ENCODE measurements around the gene FKBP5. TPM values are rescaled to one million over a fixed set of nuclear protein-coding genes. Genes with fewer than 3 reads are reported as not detected.
A peak's percentile ranks its signal among the peaks of the same experiment; 100 is the strongest.

FKBP5 gene
- total RNA-seq, 1 donor from 2014 or later, result 108 TPM

DNA sequence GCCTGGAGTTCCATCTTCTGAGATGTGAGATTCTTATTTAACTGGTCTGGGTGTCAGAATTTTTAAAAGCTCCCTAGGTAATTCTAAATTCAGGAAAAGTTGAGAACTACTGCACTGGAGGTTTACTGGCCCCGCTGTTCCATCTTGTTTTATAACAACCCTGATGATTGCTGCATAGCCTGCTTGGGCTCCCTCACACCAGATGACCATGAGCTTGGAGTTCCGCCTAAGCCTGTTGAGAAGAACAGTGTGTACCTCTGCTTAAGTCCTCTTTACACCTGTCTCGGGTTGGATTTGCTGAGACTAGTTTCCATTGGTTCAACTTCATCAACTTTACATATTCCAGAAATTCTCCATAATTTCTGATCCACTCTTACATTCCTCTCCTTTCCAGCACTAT is 77.9 kb downstream of the FKBP5 start:
- Mint-ChIP-seq H3K27me3 (ENCODE audit: unreplicated experiment) (no peaks in the 10 kb centered on the region), H3K4me3 (ENCODE audit: unreplicated experiment) (no peak overlapping the region), H3K4me1 (ENCODE audit: unreplicated experiment) (peaks cover 23% of the 10 kb centered on the region), H3K9me3 (ENCODE audit: unreplicated experiment) (no peaks in the 10 kb centered on the region), H3K27ac (ENCODE audit: unreplicated experiment) (peak overlapping the region; percentile 56), H3K36me3 (ENCODE audit: unreplicated experiment) (peaks cover 53% of the 10 kb centered on the region)
- TF ChIP-seq, protein P1, sequence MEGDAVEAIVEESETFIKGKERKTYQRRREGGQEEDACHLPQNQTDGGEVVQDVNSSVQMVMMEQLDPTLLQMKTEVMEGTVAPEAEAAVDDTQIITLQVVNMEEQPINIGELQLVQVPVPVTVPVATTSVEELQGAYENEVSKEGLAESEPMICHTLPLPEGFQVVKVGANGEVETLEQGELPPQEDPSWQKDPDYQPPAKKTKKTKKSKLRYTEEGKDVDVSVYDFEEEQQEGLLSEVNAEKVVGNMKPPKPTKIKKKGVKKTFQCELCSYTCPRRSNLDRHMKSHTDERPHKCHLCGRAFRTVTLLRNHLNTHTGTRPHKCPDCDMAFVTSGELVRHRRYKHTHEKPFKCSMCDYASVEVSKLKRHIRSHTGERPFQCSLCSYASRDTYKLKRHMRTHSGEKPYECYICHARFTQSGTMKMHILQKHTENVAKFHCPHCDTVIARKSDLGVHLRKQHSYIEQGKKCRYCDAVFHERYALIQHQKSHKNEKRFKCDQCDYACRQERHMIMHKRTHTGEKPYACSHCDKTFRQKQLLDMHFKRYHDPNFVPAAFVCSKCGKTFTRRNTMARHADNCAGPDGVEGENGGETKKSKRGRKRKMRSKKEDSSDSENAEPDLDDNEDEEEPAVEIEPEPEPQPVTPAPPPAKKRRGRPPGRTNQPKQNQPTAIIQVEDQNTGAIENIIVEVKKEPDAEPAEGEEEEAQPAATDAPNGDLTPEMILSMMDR (IDR thresholded peaks at IDR 0.05), result no peak
- DNase-seq (ENCODE audit: extremely low spot score, unreplicated experiment), result no peak

DNA sequence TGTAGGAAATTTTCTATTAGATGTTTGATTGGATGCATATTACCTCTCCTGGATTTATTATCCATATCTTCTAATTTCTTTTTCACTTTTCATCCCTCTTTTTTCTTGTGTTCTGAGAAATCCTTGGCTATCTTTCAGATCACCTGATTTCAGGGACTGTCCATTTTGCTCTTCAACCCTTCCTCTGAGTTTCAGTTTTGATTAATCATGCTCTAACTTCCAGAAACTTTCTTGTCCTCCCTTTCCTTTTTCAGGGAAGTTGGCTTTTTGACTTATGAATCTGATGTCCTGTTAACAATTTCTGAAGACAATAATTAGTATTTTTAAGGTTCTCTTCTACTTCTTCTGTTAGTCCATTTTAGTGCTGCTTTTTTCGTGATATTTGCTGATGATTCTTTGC is 79.1 kb downstream of the FKBP5 start:
- no peaks in the 10 kb centered on the region for H3K9me3 Mint-ChIP-seq (ENCODE audit: unreplicated experiment)
- H3K4me3 Mint-ChIP-seq (ENCODE audit: unreplicated experiment), result no peak overlapping the region
- H3K27me3 Mint-ChIP-seq (ENCODE audit: unreplicated experiment), result no peaks in the 10 kb centered on the region
- DNase-seq (ENCODE audit: extremely low spot score, unreplicated experiment), result no peak
- TF ChIP-seq, protein P1 (IDR thresholded peaks at IDR 0.05), result no peak
- H3K36me3 Mint-ChIP-seq (ENCODE audit: unreplicated experiment), result peaks cover 50% of the 10 kb centered on the region
- peaks cover 25% of the 10 kb centered on the region for H3K4me1 Mint-ChIP-seq (ENCODE audit: unreplicated experiment)
- peak overlapping the region; percentile 12 for H3K27ac Mint-ChIP-seq (ENCODE audit: unreplicated experiment)

DNA sequence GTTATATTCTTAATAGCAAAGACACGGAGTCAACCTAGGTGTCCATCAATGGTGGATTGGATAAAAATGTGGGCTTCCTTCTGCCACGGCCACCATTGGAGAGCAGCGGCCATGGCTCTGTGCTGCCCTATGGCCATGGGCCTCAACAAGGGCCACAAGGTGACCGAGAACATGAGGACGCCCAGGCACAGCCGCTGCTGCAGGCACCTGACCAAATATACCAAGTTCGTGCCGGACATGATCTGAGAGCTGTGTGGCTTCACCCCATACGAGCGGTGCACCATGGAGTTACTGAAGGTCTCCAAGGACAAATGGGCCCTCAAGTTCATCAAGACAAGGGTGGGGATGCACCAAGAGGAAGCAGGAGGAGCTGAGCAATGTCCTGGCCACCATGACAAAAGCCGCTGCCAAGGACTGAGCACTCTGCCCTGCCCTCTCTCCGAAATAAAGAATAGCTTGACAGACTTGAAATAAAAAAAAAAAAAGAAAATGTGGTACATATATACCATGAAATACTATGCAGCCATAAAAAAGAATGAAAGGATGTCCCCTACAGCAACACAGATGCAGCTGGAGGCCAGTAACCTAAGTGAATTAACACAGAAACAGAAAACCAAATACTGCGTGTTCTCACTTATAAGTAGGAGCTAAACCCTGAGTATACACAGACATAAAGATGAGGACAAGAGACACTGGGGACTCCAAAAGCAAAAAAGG is 81.0 kb downstream of the FKBP5 start:
- Mint-ChIP-seq H3K27me3 (ENCODE audit: unreplicated experiment) (no peaks in the 10 kb centered on the region), H3K4me1 (ENCODE audit: unreplicated experiment) (peaks cover 42% of the 10 kb centered on the region), H3K4me3 (ENCODE audit: unreplicated experiment) (no peak overlapping the region)

DNA sequence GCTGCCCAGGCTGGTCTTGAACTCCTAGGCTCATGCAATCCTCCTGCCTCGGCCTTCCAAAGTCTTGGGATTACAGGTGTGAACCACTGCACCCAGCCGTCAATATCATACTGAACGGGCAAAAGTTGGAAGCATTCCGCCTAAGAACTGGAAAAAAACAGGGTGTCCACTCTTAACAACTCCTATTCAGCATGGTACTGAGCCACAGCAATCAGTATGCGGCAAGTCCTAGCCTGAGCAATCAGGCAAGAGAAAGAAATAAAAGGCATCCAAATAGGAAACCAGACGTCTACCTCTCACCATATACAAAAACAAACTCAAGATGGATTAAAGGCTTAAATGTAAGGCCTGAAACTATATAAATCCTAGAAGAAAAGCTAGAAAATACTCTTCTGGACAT is 83.1 kb downstream of the FKBP5 start:
- DNase-seq (ENCODE audit: extremely low spot score, unreplicated experiment), result no peak
- no peak overlapping the region for H3K4me3 Mint-ChIP-seq (ENCODE audit: unreplicated experiment)
- H3K4me1 Mint-ChIP-seq (ENCODE audit: unreplicated experiment), result peaks cover 50% of the 10 kb centered on the region
- H3K27ac Mint-ChIP-seq (ENCODE audit: unreplicated experiment), result peak overlapping the region; percentile 81
- H3K36me3 Mint-ChIP-seq (ENCODE audit: unreplicated experiment), result peaks cover 19% of the 10 kb centered on the region
- no peaks in the 10 kb centered on the region for H3K9me3 Mint-ChIP-seq (ENCODE audit: unreplicated experiment)
- no peaks in the 10 kb centered on the region for H3K27me3 Mint-ChIP-seq (ENCODE audit: unreplicated experiment)
- TF ChIP-seq, protein P1 (IDR thresholded peaks at IDR 0.05), result no peak

More for the DNA sequence above, 81.0 kb downstream of the FKBP5 start:
- H3K36me3 Mint-ChIP-seq (ENCODE audit: unreplicated experiment), result peaks cover 38% of the 10 kb centered on the region
- no peak overlapping the region for H3K27ac Mint-ChIP-seq (ENCODE audit: unreplicated experiment)
- DNase-seq (ENCODE audit: extremely low spot score, unreplicated experiment), result no peak
- TF ChIP-seq, protein P1 (IDR thresholded peaks at IDR 0.05), result no peak
- H3K9me3 Mint-ChIP-seq (ENCODE audit: unreplicated experiment), result no peaks in the 10 kb centered on the region

DNA sequence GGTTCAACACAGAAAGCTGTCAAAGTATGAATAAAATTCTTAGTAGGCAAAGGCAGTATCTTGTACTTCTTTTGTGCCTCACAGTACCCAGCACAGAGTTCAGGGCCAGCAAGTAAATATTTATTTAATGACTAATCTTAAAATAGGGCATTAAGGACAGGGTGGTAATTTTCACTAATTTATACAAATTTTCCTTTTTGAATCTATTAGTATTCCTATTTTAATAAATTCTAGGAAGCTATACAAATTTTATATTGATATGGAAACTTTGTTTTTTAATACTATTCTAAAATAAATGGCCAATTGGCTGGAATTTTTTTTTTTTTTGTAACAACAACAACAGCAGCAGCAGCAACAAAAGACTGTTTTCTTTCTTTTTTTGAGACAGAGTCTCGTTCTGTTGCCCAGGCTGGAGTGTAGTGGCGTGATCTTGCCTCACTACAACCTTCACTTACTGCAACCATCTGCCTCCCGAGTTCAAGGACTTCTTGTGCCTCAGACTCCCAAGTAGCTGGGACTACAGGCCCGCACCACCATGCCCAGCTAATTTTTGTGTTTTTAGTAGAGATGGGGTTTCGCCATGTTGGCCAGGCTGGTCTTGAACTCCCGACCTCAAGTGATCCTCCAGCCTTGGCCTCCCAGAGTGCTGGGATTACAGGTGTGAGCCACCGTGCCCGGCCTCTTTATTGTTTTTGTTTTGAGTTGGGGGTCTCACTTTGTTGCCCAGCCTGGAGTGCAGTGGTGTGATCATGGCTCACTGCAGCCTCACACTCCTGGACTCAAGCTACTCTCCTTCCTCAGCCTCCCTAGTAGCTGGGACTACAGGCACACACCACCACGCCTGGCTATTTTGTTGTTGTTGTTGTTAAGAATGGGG is 85.2 kb downstream of the FKBP5 start:
- DNase-seq (ENCODE audit: extremely low spot score, unreplicated experiment), result no peak
- Mint-ChIP-seq H3K4me1 (ENCODE audit: unreplicated experiment) (peaks cover 62% of the 10 kb centered on the region), H3K4me3 (ENCODE audit: unreplicated experiment) (no peak overlapping the region), H3K36me3 (ENCODE audit: unreplicated experiment) (peaks cover 14% of the 10 kb centered on the region), H3K27me3 (ENCODE audit: unreplicated experiment) (no peaks in the 10 kb centered on the region), H3K27ac (ENCODE audit: unreplicated experiment) (peak overlapping the region; percentile 92), H3K9me3 (ENCODE audit: unreplicated experiment) (no peaks in the 10 kb centered on the region)
- TF ChIP-seq, protein P1 (IDR thresholded peaks at IDR 0.05), result no peak
